Activated CD8-positive, alpha-beta T cell treated with anti-CD3 and anti-CD28 coated beads for 36 hours (primary cell): Measurements from ENCODE around the gene RAB40C. TPM values are rescaled to one million over a fixed set of nuclear protein-coding genes. Genes with fewer than 3 reads are reported as not detected.
A peak's percentile ranks its signal among the peaks of the same experiment; 100 is the strongest.

ENCODE experiments used
- ATAC-seq: fragments of 200-7000 bp; cut with Tn5 transposase; one replicate; pipeline ENCODE4 v1.10.0; 2021; ENCODE audit warnings: mild to moderate bottlenecking, moderate library complexity
- CTCF ChIA-PET: fragments of 350-600 bp; sonication (Branson Sonifier 250); formaldehyde crosslinking; loops from one replicate; lab custom pipeline; 2021; ENCODE audit warnings: antibody characterized with exemption; lab: Charles Lee
- POLR2A ChIA-PET: fragments of 350-600 bp; sonication (Branson Sonifier 250); formaldehyde crosslinking; loops from one replicate; lab custom pipeline; 2021; ENCODE audit warnings: antibody characterized with exemption; lab: Charles Lee
- DNase-seq: peaks from one replicate; pipeline ENCODE4 v3.0.0-alpha.2; 2020
- H3K27ac Mint-ChIP-seq: one replicate; pipeline ENCODE4 v1.8.0; 2021; ENCODE audit warnings: mild to moderate bottlenecking, mixed read lengths
- H3K27me3 Mint-ChIP-seq: one replicate; pipeline ENCODE4 v1.8.0; 2021; ENCODE audit warnings: mixed read lengths
- H3K36me3 Mint-ChIP-seq: one replicate; pipeline ENCODE4 v1.8.0; 2021; ENCODE audit warnings: low read depth, mixed read lengths
- H3K4me1 Mint-ChIP-seq: one replicate; pipeline ENCODE4 v1.8.0; 2021; ENCODE audit warnings: low read depth, mixed read lengths
- H3K4me3 Mint-ChIP-seq: one replicate; pipeline ENCODE4 v1.8.0; 2021; ENCODE audit warnings: mild to moderate bottlenecking, moderate library complexity, mixed read lengths
- H3K9me3 Mint-ChIP-seq: one replicate; pipeline ENCODE4 v1.8.0; 2021; ENCODE audit warnings: mixed read lengths
- CTCF ChIP-seq: fragments of 200-600 bp; IDR thresholded peaks from one replicate; pipeline ENCODE4 v1.8.0; 2022; ENCODE audit warnings: antibody characterized with exemption, mild to moderate bottlenecking
- intact Hi-C: fragments of 100-400 bp; cut with micrococcal nuclease; formaldehyde crosslinking; loops from one replicate; pipeline ENCODE4 v1.10.0; 2022
- total RNA-seq, 2 experiments: library from RNA; stranded (reverse); gene quantifications; one replicate each; pipeline ENCODE4 v1.2.3, GENCODE V29; 2021

The RAB40C gene
- total RNA-seq, 2 experiments from 2014 or later: 8.1 to 8.8 TPM

GRCh38 chr16:662095-662494, 72.2 kb downstream of the RAB40C start:
- Mint-ChIP-seq H3K4me1 (peaks cover 7% of the 10 kb centered on the region), H3K9me3 (no peaks in the 10 kb centered on the region), H3K36me3 (peaks cover 10% of the 10 kb centered on the region), H3K27me3 (no peaks in the 10 kb centered on the region), H3K4me3 (no peak overlapping the region), H3K27ac (no peak overlapping the region)
- no peak for TF ChIP-seq CTCF
- intact Hi-C loops: loop anchor here (10.0 kb wide), 1 partner anchor 77 kb away; no protein-coding TSS in a partner anchor
- DNase-seq (no peak), ATAC-seq (no peak)
- ChIA-PET CTCF (interaction anchor here (1.2 kb wide), 1 partner anchor 58 kb away, joined by 3 read pairs; no protein-coding TSS in a partner anchor), POLR2A (interaction anchor here (0.7 to 4.6 kb wide), 6 partner anchors 13 to 66 kb away, joined by 3 to 28 read pairs (median 4); partner anchors contain the start of genes JMJD8, METTL26, RHBDL1 and WDR90)

- no peak for TF ChIP-seq CTCF
- intact Hi-C loops: loop anchor here (10.0 kb wide), 1 partner anchor 78 kb away; no protein-coding TSS in a partner anchor
- peaks cover 10% of the 10 kb centered on the region for H3K36me3 Mint-ChIP-seq
- ChIA-PET POLR2A (interaction anchor here (0.8 to 4.6 kb wide), 5 partner anchors 13 to 26 kb away, joined by 3 to 28 read pairs (median 4); partner anchors contain the start of genes JMJD8, METTL26, RHBDL1 and WDR90), CTCF (interaction anchor here (1.2 kb wide), 1 partner anchor 58 kb away, joined by 3 read pairs; no protein-coding TSS in a partner anchor)
- no peaks in the 10 kb centered on the region for H3K27me3 Mint-ChIP-seq
- no peak for DNase-seq
- no peak overlapping the region for H3K4me3 Mint-ChIP-seq
- H3K27ac Mint-ChIP-seq: no peak overlapping the region
- no peak for ATAC-seq
- peaks cover 11% of the 10 kb centered on the region for H3K4me1 Mint-ChIP-seq
- H3K9me3 Mint-ChIP-seq: no peaks in the 10 kb centered on the region
Measured at GRCh38 chr16:662597-662996, 72.7 kb downstream of the RAB40C start.

GRCh38 chr16:666572-666971, 76.7 kb downstream of the RAB40C start:
- H3K36me3 Mint-ChIP-seq: peaks cover 12% of the 10 kb centered on the region
- no peak overlapping the region for H3K27ac Mint-ChIP-seq
- no peaks in the 10 kb centered on the region for H3K27me3 Mint-ChIP-seq
- H3K4me3 Mint-ChIP-seq: no peak overlapping the region
- H3K9me3 Mint-ChIP-seq: no peaks in the 10 kb centered on the region
- CTCF ChIA-PET: interaction anchor here (1.1 to 2.7 kb wide), 4 partner anchors 9 to 54 kb away, joined by 3 to 9 read pairs (median 3); partner anchors contain the start of genes METRN and RHBDL1
- TF ChIP-seq CTCF: no peak
- DNase-seq (no peak), ATAC-seq (no peak)
- POLR2A ChIA-PET: interaction anchor here (0.6 to 1.2 kb wide), 3 partner anchors 9 to 12 kb away, joined by 3 read pairs; partner anchors contain the start of gene RHBDL1
- peaks cover 9% of the 10 kb centered on the region for H3K4me1 Mint-ChIP-seq
- intact Hi-C loops: loop anchor here (10.0 kb wide), 1 partner anchor 82 kb away; no protein-coding TSS in a partner anchor

GRCh38 chr16:667113-667779, 77.4 kb downstream of the RAB40C start:
- peaks cover 9% of the 10 kb centered on the region for H3K4me1 Mint-ChIP-seq
- no peaks in the 10 kb centered on the region for H3K27me3 Mint-ChIP-seq
- no peak for TF ChIP-seq CTCF
- peak overlapping the region; percentile 84 for H3K27ac Mint-ChIP-seq
- CTCF ChIA-PET: interaction anchor here (0.8 to 2.7 kb wide), 10 partner anchors 8 to 53 kb away, joined by 3 to 9 read pairs (median 3); partner anchors contain the start of genes METRN, RHBDL1 and WDR90
- POLR2A ChIA-PET: interaction anchor here (0.5 to 2.7 kb wide), 9 partner anchors 9 to 54 kb away, joined by 3 to 11 read pairs (median 3); partner anchors contain the start of genes RHBDL1, STUB1 and WDR90
- no peak for ATAC-seq
- DNase-seq: no peak
- H3K9me3 Mint-ChIP-seq: no peaks in the 10 kb centered on the region
- peak overlapping the region; percentile 75 for H3K4me3 Mint-ChIP-seq
- intact Hi-C loops: loop anchor here (10.0 kb wide), 1 partner anchor 82 kb away; no protein-coding TSS in a partner anchor
- peaks cover 12% of the 10 kb centered on the region for H3K36me3 Mint-ChIP-seq
